ENCODE data around the gene TRHDE. TPM values are rescaled to one million over a fixed set of nuclear protein-coding genes. Genes with fewer than 3 reads are reported as not detected.

The TRHDE gene
- total RNA-seq, 4 donors from 2014 or later = 0.77 to 31.2 (median 12.9) TPM

GRCh38 chr12:72369423-72369959 lies 97.3 kb downstream of the TRHDE start:
- no peak for DNase-seq
- TF ChIP-seq POLR2A (IDR thresholded peaks at IDR 0.05) (no peak), CTCF (IDR thresholded peaks at IDR 0.05) (no peak)
- no peaks in the 10 kb centered on the region for H3K36me3 ChIP-seq
- no peaks in the 10 kb centered on the region for H3K4me1 ChIP-seq
- no peak overlapping the region for H3K27ac ChIP-seq
- no peaks in the 10 kb centered on the region for H3K27me3 ChIP-seq
- no peak overlapping the region for H3K4me3 ChIP-seq
- no peaks in the 10 kb centered on the region for H3K9me3 ChIP-seq
- intact Hi-C loops (cut with DNase I; ENCODE audit: low total_unique reads) = no loop called here

DNA sequence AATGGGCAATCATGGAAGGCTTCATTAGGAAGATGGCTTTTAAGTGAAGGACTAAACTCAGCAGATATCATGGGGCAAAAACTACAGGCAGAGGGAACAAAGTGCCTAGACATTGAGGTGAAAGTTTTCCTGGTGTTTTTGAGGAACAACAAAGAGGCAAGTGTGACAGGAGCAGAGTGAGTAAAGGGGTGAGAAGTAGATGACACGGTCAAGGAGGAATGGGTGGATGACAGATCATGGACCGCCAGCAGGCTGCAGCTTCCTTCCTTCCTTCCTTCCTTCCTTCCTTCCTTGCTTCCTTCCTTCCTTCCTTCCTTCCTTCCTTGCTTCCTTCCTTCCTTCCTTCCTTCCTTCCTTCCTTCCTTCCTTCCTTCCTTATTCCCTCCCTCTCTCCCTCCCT lies 108.3 kb downstream of the TRHDE start:
- no peak for DNase-seq
- no peaks in the 10 kb centered on the region for H3K36me3 ChIP-seq
- H3K9me3 ChIP-seq = no peaks in the 10 kb centered on the region
- intact Hi-C loops (cut with DNase I; ENCODE audit: low total_unique reads) = no loop called here
- H3K27me3 ChIP-seq = no peaks in the 10 kb centered on the region
- H3K4me3 ChIP-seq = no peak overlapping the region
- no peak overlapping the region for H3K27ac ChIP-seq
- TF ChIP-seq CTCF (IDR thresholded peaks at IDR 0.05) (no peak), POLR2A (IDR thresholded peaks at IDR 0.05) (no peak)
- no peaks in the 10 kb centered on the region for H3K4me1 ChIP-seq

- DNase-seq = no peak
- no peaks in the 10 kb centered on the region for H3K36me3 ChIP-seq
- H3K4me1 ChIP-seq = no peaks in the 10 kb centered on the region
- H3K27me3 ChIP-seq = no peaks in the 10 kb centered on the region
- intact Hi-C loops (cut with DNase I; ENCODE audit: low total_unique reads) = no loop called here
- no peak overlapping the region for H3K27ac ChIP-seq
- TF ChIP-seq CTCF (IDR thresholded peaks at IDR 0.05) (no peak), POLR2A (IDR thresholded peaks at IDR 0.05) (no peak)
- no peaks in the 10 kb centered on the region for H3K9me3 ChIP-seq
- no peak overlapping the region for H3K4me3 ChIP-seq
Observed at GRCh38 chr12:72388322-72388721, 116.2 kb downstream of the TRHDE start.

DNA sequence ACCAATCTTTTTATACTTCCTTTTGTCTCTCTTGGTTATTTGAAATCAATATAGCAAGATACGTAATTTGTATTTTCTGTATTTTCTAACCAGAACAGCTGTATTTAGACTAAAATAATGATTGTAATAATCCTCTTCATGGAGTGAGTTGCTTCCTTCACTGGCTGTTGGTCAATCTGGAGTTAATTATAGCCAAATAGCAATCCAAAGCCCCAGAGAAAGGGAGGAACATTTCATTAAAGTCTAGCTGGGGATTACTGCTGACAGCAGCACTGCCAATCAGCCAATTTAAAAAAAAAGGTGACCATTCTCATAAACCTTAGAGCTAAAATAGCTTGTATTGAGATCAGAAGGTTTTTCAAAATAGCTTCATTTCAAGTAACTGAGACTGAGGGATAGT lies 118.0 kb downstream of the TRHDE start:
- no peak for DNase-seq
- H3K4me3 ChIP-seq = no peak overlapping the region
- no peaks in the 10 kb centered on the region for H3K36me3 ChIP-seq
- H3K27me3 ChIP-seq = no peaks in the 10 kb centered on the region
- no peaks in the 10 kb centered on the region for H3K4me1 ChIP-seq
- no peak overlapping the region for H3K27ac ChIP-seq
- H3K9me3 ChIP-seq = no peaks in the 10 kb centered on the region
- TF ChIP-seq CTCF (IDR thresholded peaks at IDR 0.05) (no peak), POLR2A (IDR thresholded peaks at IDR 0.05) (no peak)
- intact Hi-C loops (cut with DNase I; ENCODE audit: low total_unique reads) = no loop called here

GRCh38 chr12:72406111-72406510 lies 133.9 kb downstream of the TRHDE start:
- H3K36me3 ChIP-seq = no peaks in the 10 kb centered on the region
- TF ChIP-seq CTCF (IDR thresholded peaks at IDR 0.05) (no peak), POLR2A (IDR thresholded peaks at IDR 0.05) (no peak)
- no peak overlapping the region for H3K27ac ChIP-seq
- intact Hi-C loops (cut with DNase I; ENCODE audit: low total_unique reads) = no loop called here
- no peak overlapping the region for H3K4me3 ChIP-seq
- H3K4me1 ChIP-seq = no peaks in the 10 kb centered on the region
- H3K9me3 ChIP-seq = no peaks in the 10 kb centered on the region
- no peak for DNase-seq
- H3K27me3 ChIP-seq = no peaks in the 10 kb centered on the region
